Tibial nerve (tissue), 4 donors: Measurements from ENCODE around the gene SCN2B. TPM values are rescaled to one million over a fixed set of nuclear protein-coding genes. Genes with fewer than 3 reads are reported as not detected.
A peak's percentile ranks its signal among the peaks of the same experiment; 100 is the strongest.

Experiments used
- DNase-seq, 2 donors: peaks; one replicate each; pipeline ENCODE4 v3.0.0-alpha.2; 2019; ENCODE audit warnings: low spot score in 2 of 2
- H3K27ac ChIP-seq, 4 donors: fragments of 200-600 bp; sonication (generic) in 3 of 4; one replicate each; pipeline ENCODE4 v1.5.1; 2017 to 2019; ENCODE audit warnings: mild to moderate bottlenecking in 1 of 4
- H3K27me3 ChIP-seq, 2 donors: fragments of 200-600 bp; sonication (generic) in 1 of 2; one replicate each; pipeline versions ENCODE4 v1.5.1 to v1.6.0; 2017 to 2019
- H3K36me3 ChIP-seq, 3 donors: fragments of 200-600 bp; sonication (generic); one replicate each; pipeline ENCODE4 v1.5.1; 2018 to 2019
- H3K4me1 ChIP-seq, 4 donors: fragments of 200-600 bp; sonication (generic) in 3 of 4; one replicate each; pipeline ENCODE4 v1.5.1; 2017 to 2019
- H3K4me3 ChIP-seq, 4 donors: fragments of 200-600 bp; sonication (generic) in 3 of 4; one replicate each; pipeline ENCODE4 v1.5.1; 2017 to 2019; ENCODE audit warnings: mild to moderate bottlenecking in 1 of 4, moderate library complexity in 1 of 4
- H3K9me3 ChIP-seq, 4 donors: fragments of 200-600 bp; sonication (generic) in 3 of 4; one replicate each; pipeline ENCODE4 v1.5.1; 2017 to 2019
- EP300 ChIP-seq, 2 donors: sonication (generic); formaldehyde crosslinking; IDR thresholded peaks; one replicate each; pipeline ENCODE4 v1.6.1; 2017; ENCODE audit warnings: antibody characterized with exemption in 2 of 2, mild to moderate bottlenecking in 1 of 2
- POLR2A ChIP-seq, 2 donors: fragments of 450-650 bp; IDR thresholded peaks; one replicate each; pipeline ENCODE4 v1.6.1; 2017; ENCODE audit warnings: antibody characterized with exemption in 2 of 2, mild to moderate bottlenecking in 2 of 2, moderate library complexity in 2 of 2
- WGBS, 2 donors: methylation state at CpG; one replicate each; pipeline ENCODE4 v1.1.5; 2018; 5-methylcytosine and 5-hydroxymethylcytosine counted together
- total RNA-seq, 4 donors: library from RNA; depleted of rRNA; stranded (reverse); fragments of >200 nt; gene quantifications; one replicate each; pipeline ENCODE4 v1.1.0, GENCODE V29; 2016
- TF ChIP-seq, protein P1 (sequence below), 5 experiments: fragments of 200-600 bp in 3 of 5; fragments of 450-650 bp in 2 of 5; sonication (generic) in 3 of 5; IDR thresholded peaks; one replicate each; pipeline ENCODE4 v1.5.1; 2016 to 2019; ENCODE audit warnings: antibody characterized with exemption in 5 of 5, mild to moderate bottlenecking in 3 of 5, moderate library complexity in 2 of 5

Gene SCN2B
- total RNA-seq, 4 donors from 2014 or later, result 0.78 to 1.3 (median 0.87) TPM; not detected in 1

DNA sequence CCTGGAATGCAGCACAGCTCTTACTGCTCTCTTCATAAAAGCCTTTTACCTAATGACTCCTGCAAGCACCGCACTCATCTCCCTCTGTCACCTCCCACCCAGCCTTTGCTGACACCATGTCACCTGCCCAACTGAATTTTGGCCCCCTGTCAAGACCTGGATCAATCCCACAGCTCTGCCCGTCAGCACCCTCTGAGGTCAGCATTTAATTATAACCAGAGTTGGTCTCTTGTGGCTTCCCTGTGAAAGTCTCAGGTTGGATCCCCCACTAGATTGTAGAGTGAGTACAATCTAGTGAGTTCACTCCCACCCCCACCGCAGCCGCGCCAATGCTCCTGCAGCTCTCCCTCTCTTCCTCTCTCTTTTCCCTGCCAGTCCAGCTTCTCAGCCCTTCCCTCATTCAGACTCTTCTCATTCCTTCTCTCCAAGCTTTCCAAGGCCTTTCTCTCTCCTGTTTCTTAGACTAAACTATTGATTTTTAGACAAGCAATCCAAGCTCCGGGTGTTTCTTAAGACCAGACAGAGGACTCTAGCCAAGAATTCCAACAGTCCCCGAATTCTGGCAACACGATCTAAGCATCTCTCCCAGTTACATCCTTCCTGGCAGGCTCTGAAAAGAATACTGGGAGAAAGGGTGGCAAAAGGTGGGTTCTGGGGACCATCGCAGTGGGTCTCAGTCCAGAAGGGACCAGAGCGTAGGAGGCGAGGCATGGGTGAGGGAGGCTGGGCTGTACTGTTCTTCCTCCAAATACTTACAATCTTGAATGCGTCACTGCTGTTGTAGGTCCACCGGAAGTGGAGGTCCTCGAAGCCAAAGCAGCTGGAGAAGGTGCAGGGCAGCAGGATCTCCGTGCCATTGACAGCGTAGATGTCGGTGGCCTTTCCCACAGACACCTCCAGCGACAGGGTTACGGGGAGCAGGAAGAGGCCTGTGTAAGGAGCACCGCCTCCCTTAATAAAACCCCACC is 31.9 kb downstream of the SCN2B start:
- H3K27ac ChIP-seq, result no peak overlapping the region
- DNase-seq, result no peak
- TF ChIP-seq POLR2A (IDR thresholded peaks at IDR 0.05) (no peak), EP300 (IDR thresholded peaks at IDR 0.05) (no peak)
- TF ChIP-seq, protein P1, sequence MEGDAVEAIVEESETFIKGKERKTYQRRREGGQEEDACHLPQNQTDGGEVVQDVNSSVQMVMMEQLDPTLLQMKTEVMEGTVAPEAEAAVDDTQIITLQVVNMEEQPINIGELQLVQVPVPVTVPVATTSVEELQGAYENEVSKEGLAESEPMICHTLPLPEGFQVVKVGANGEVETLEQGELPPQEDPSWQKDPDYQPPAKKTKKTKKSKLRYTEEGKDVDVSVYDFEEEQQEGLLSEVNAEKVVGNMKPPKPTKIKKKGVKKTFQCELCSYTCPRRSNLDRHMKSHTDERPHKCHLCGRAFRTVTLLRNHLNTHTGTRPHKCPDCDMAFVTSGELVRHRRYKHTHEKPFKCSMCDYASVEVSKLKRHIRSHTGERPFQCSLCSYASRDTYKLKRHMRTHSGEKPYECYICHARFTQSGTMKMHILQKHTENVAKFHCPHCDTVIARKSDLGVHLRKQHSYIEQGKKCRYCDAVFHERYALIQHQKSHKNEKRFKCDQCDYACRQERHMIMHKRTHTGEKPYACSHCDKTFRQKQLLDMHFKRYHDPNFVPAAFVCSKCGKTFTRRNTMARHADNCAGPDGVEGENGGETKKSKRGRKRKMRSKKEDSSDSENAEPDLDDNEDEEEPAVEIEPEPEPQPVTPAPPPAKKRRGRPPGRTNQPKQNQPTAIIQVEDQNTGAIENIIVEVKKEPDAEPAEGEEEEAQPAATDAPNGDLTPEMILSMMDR (IDR thresholded peaks at IDR 0.05), result no peak
- 56% methylated on average over 18 to 20 of the region's 20 CpGs for WGBS, 2 donors
- no peaks in the 10 kb centered on the region for H3K9me3 ChIP-seq
- H3K4me3 ChIP-seq, result no peak overlapping the region
- no peaks in the 10 kb centered on the region for H3K36me3 ChIP-seq
- peaks cover 0 to 14% (median 6%) of the 10 kb centered on the region in 4 donors for H3K4me1 ChIP-seq
- peaks cover 0 to 52% of the 10 kb centered on the region in 2 donors for H3K27me3 ChIP-seq

DNA sequence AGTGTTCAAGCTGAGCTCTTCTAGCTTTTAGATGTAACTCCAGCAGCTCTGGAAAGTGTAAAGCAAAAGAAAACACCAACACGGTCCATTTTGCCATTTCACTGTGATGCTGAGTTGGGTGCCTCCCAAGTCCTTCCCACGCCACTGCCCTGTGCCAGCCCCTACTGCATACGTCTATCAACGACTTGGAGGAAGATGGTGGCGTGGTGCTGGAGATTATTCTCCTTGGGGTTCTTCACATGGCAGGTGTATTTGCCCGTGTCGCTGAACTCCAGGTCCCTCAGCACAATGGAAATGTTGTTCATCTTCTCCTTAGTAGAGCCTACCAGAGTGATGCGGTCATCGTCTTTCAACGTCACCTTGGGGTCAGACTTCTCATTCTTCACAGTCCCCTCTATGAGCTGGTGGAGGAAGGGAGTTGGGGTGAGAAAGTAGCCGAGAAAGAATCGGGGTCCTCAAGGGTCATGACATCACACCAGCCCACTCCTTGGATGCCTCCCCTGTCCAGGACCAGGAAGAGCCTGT is 32.7 kb downstream of the SCN2B start:
- DNase-seq, result no peak
- Histone ChIP-seq H3K4me3 (no peak overlapping the region), H3K4me1 (peaks cover 0 to 14% (median 6%) of the 10 kb centered on the region in 4 donors), H3K9me3 (no peaks in the 10 kb centered on the region), H3K27me3 (peaks cover 0 to 60% of the 10 kb centered on the region in 2 donors), H3K27ac (no peak overlapping the region), H3K36me3 (no peaks in the 10 kb centered on the region)
- WGBS, 2 donors, result 63 to 66% methylated on average over 12 of the region's 12 CpGs
- TF ChIP-seq, protein P1 (IDR thresholded peaks at IDR 0.05), result no peak
- no peak for TF ChIP-seq POLR2A (IDR thresholded peaks at IDR 0.05)

DNA sequence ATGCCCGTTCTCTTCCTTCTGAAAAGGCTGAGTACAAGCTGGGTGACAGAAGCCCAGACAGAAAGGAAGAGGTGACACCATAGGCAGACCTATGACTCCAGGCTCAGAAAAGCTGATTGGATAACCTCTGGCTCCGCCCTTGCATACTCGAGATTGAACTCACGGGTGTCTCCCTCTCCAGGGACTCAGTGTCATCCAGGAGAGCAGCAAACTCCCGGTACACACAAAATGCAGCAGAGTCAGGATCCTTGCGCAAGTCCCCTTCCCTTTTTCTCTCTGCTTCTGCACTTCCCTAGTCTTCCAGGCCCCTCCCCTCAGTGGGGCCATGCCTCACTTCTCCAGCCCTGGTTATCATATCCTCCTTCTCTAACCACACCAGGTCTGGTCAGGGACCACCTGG is 33.6 kb downstream of the SCN2B start:
- Histone ChIP-seq H3K36me3 (no peaks in the 10 kb centered on the region), H3K27me3 (peaks cover 0 to 64% of the 10 kb centered on the region in 2 donors), H3K4me1 (peaks cover 0 to 14% (median 6%) of the 10 kb centered on the region in 4 donors), H3K4me3 (no peak overlapping the region), H3K27ac (no peak overlapping the region), H3K9me3 (no peaks in the 10 kb centered on the region)
- DNase-seq, result no peak
- TF ChIP-seq POLR2A (IDR thresholded peaks at IDR 0.05), result no peak
- TF ChIP-seq, protein P1 (IDR thresholded peaks at IDR 0.05), result no peak
- TF ChIP-seq EP300 (IDR thresholded peaks at IDR 0.05), result peak in 1 of 2 donors; percentile 37
- WGBS, 2 donors, result 43 to 45% methylated on average over 6 of the region's 6 CpGs

DNA sequence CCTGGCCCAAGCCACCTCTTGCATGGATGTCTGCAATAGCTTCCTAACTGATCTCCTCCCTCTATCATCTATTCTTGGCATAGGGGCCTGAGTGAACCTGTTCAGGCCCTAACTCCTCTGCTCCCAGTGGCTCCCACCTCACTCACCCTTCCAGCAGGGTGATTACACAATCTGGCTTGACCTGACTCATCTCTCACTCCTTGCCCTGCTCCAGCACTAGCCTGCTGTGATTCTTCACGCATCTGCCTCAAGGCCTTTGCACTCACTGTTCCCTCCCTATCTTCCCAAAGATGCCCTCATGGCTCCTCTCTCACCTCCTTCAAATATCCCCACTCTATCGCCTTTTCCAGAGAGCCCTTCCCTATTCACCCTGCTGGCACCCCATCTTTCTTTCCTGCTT is 34.4 kb downstream of the SCN2B start:
- TF ChIP-seq, protein P1 (IDR thresholded peaks at IDR 0.05), result no peak
- TF ChIP-seq EP300 (IDR thresholded peaks at IDR 0.05), result no peak
- TF ChIP-seq POLR2A (IDR thresholded peaks at IDR 0.05), result no peak
- Histone ChIP-seq H3K36me3 (no peaks in the 10 kb centered on the region), H3K9me3 (no peaks in the 10 kb centered on the region), H3K4me3 (no peak overlapping the region), H3K27me3 (peaks cover 0 to 65% of the 10 kb centered on the region in 2 donors), H3K27ac (no peak overlapping the region), H3K4me1 (peaks cover 0 to 14% (median 6%) of the 10 kb centered on the region in 4 donors)
- WGBS, 2 donors, result 65 to 75% methylated on average over 2 of the region's 2 CpGs
- no peak for DNase-seq

DNA sequence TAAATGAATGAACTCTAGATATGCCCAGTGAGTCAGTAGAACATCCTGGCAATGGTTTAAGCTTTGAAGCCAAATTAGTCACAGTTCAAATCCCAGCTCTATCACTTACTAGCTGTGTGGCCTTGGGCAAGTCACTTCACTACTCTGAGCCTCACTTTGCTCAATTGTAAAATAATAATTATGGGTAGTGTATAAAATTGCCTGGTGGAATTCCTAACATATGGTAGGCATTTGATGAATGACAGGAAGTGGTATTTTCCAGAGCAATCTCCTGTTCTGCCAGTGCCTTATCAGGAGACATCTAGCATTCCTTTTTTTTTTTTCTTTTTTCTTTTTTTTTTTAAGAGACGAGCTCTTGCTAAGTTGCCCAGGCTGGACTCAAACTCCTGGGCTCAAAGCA is 36.9 kb downstream of the SCN2B start:
- Histone ChIP-seq H3K36me3 (no peaks in the 10 kb centered on the region), H3K4me1 (no peaks in the 10 kb centered on the region), H3K27me3 (peaks cover 0 to 61% of the 10 kb centered on the region in 2 donors), H3K9me3 (no peaks in the 10 kb centered on the region), H3K4me3 (no peak overlapping the region), H3K27ac (no peak overlapping the region)
- TF ChIP-seq, protein P1 (IDR thresholded peaks at IDR 0.05), result no peak
- no peak for TF ChIP-seq POLR2A (IDR thresholded peaks at IDR 0.05)
- TF ChIP-seq EP300 (IDR thresholded peaks at IDR 0.05), result no peak
- DNase-seq, result no peak
- 47 to 56% methylated on average over 1 of the region's 1 CpG for WGBS, 2 donors
